Measurements from ENCODE around the gene OR6S1. TPM values are rescaled to one million over a fixed set of nuclear protein-coding genes. Genes with fewer than 3 reads are reported as not detected.
A peak's percentile ranks its signal among the peaks of the same experiment; 100 is the strongest.

OR6S1 gene
- total and polyA plus RNA-seq, 2 experiments from 2014 or later = not detected

DNA sequence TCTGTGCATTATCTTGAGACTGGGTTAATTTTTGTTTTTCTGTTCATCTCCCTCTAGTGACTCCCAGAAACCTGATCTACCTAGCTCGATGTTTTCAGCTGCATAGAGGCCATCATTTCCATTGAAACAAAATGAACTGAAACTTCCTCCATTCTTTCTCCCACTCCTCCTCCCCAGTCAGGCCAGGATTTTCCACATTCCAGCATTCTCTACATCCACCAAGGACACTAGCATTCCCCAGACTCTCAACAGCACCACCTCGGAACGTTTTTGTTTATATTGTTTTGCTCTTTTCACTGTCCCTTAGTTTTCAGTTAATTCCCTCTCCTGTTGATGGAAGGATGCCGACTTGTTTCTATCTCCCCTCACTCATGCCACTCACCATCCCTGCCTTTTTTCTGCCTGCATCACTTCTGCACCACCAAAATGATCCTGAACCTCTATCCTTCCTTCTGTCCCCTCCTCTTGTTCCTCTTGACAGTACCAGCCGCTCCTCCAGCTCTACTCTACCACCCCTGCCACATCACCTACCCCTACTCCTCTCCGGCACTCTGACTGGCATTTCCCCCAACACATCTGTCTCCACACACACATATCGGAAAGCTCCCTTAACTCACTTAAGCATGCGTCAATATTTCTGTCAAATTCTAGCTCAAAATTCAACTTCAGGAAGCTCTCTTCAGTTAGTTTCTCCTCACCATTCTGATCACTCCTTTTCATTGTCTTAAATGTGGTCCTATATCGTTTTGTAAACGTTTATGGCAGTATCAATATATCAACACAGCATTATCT is 13.2 kb downstream of the OR6S1 start:
- TF ChIP-seq EZH2 (IDR thresholded peaks at IDR 0.05; ENCODE audit: low read depth, unreplicated experiment) = peak; percentile 26
- TF ChIP-seq, protein P1, sequence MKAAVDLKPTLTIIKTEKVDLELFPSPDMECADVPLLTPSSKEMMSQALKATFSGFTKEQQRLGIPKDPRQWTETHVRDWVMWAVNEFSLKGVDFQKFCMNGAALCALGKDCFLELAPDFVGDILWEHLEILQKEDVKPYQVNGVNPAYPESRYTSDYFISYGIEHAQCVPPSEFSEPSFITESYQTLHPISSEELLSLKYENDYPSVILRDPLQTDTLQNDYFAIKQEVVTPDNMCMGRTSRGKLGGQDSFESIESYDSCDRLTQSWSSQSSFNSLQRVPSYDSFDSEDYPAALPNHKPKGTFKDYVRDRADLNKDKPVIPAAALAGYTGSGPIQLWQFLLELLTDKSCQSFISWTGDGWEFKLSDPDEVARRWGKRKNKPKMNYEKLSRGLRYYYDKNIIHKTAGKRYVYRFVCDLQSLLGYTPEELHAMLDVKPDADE (IDR thresholded peaks at IDR 0.05) = no peak

GRCh38 chr14:20627346-20628027 is 14.0 kb downstream of the OR6S1 start:
- H3K4me2 ChIP-seq = peak overlapping the region; percentile 81
- peak overlapping the region; percentile 92 for H3K4me3 Mint-ChIP-seq
- peaks cover 10% of the 10 kb centered on the region for H3K9me3 Mint-ChIP-seq
- no peaks in the 10 kb centered on the region for H4K20me1 ChIP-seq (replicated peaks; ENCODE audit: insufficient read depth)
- H3K36me3 ChIP-seq (ENCODE audit: insufficient read depth) = no peaks in the 10 kb centered on the region
- peak overlapping the region; percentile 81 for H3K4me3 ChIP-seq
- ATAC-seq = no peak
- H3K4me1 ChIP-seq (ENCODE audit: insufficient read depth) = peaks cover 22% of the 10 kb centered on the region
- no peak overlapping the region for H2AFZ ChIP-seq
- H3F3A ChIP-seq (replicated peaks; ENCODE audit: low read depth) = peaks cover 11% of the 10 kb centered on the region
- no peak overlapping the region for H3K27ac Mint-ChIP-seq
- H3K27me3 Mint-ChIP-seq (ENCODE audit: insufficient read depth, low read depth, poor library complexity) = peaks cover 65% of the 10 kb centered on the region
- H3K9me2 ChIP-seq (ENCODE audit: insufficient read depth) = no peaks in the 10 kb centered on the region
- H3K27me3 ChIP-seq (ENCODE audit: insufficient read depth) = peaks cover 74% of the 10 kb centered on the region
- no peaks in the 10 kb centered on the region for H3K79me2 ChIP-seq (replicated peaks; ENCODE audit: insufficient read depth)
- no peak for DNase-seq (ENCODE audit: low spot score)
- H3K27ac ChIP-seq (ENCODE audit: low read depth) = no peak overlapping the region
- TF ChIP-seq POLR2AphosphoS5 (IDR thresholded peaks at IDR 0.05; ENCODE audit: low read depth) = no peak
- no peak for TF ChIP-seq ZNF331 (CRISPR knock-in tag; IDR thresholded peaks at IDR 0.05; ENCODE audit: low read depth)
- no peak for TF ChIP-seq STAT1 (IDR thresholded peaks at IDR 0.05; ENCODE audit: unreplicated experiment)
- no peak for TF ChIP-seq NANOG (IDR thresholded peaks at IDR 0.05; ENCODE audit: borderline replicate concordance)
- TF ChIP-seq REST (IDR thresholded peaks at IDR 0.05; ENCODE audit: unreplicated experiment) = no peak
- H3K4me1 Mint-ChIP-seq = peaks cover 34% of the 10 kb centered on the region
- peaks cover 6% of the 10 kb centered on the region; the same call in 2 of the 3 replicates for H3K36me3 Mint-ChIP-seq (ENCODE audit: low read depth)

More for the DNA sequence above, 13.2 kb downstream of the OR6S1 start:
- ATAC-seq = no peak
- DNase-seq (ENCODE audit: low spot score) = peak; percentile 59
- H4K20me1 ChIP-seq (replicated peaks; ENCODE audit: insufficient read depth) = no peaks in the 10 kb centered on the region
- peak overlapping the region; percentile 81 for H3K4me2 ChIP-seq
- no peak overlapping the region for H3K27ac ChIP-seq (ENCODE audit: low read depth)
- H3K36me3 ChIP-seq (ENCODE audit: insufficient read depth) = no peaks in the 10 kb centered on the region
- no peaks in the 10 kb centered on the region for H3K79me2 ChIP-seq (replicated peaks; ENCODE audit: insufficient read depth)
- Mint-ChIP-seq H3K4me1 (peaks cover 26% of the 10 kb centered on the region), H3K27me3 (ENCODE audit: insufficient read depth, low read depth, poor library complexity) (peaks cover 66% of the 10 kb centered on the region), H3K4me3 (peak overlapping the region; percentile 92), H3K9me3 (peaks cover 14% of the 10 kb centered on the region), H3K27ac (no peak overlapping the region), H3K36me3 (ENCODE audit: low read depth) (peaks cover 10% of the 10 kb centered on the region; the same call in 2 of the 3 replicates)
- peak overlapping the region; percentile 43 for H3K4me3 ChIP-seq
- H2AFZ ChIP-seq = peak overlapping the region; percentile 11; the same call in 1 of the 2 replicates
- H3K27me3 ChIP-seq (ENCODE audit: insufficient read depth) = peaks cover 67% of the 10 kb centered on the region
- H3K4me1 ChIP-seq (ENCODE audit: insufficient read depth) = peaks cover 17% of the 10 kb centered on the region
- H3F3A ChIP-seq (replicated peaks; ENCODE audit: low read depth) = peaks cover 12% of the 10 kb centered on the region
- H3K9me2 ChIP-seq (ENCODE audit: insufficient read depth) = no peaks in the 10 kb centered on the region
